GM06990 (cell line): ENCODE data around the gene HDX.

ENCODE experiments used
- DNase-seq: peaks from one replicate; pipeline ENCODE4 v3.0.0-alpha.2; 2011; ENCODE audit not compliant: insufficient read length; ENCODE audit errors: extremely low read depth
- H3K27me3 ChIP-seq: replicated peaks from 2 replicates; pipeline ENCODE4 v1.6.0; 2011; ENCODE audit warnings: low read length; ENCODE audit not compliant: control insufficient read depth, insufficient read depth
- H3K36me3 ChIP-seq: 2 replicates; pipeline ENCODE4 v1.5.1; 2011; ENCODE audit warnings: low read length; ENCODE audit not compliant: control insufficient read depth, insufficient read depth
- H3K4me3 ChIP-seq: replicated peaks from 2 replicates; pipeline ENCODE4 v1.5.1; 2011; ENCODE audit warnings: low read depth, mild to moderate bottlenecking, control low read depth, low read length
- CTCF ChIP-seq: IDR thresholded peaks from 2 replicates; pipeline ENCODE4 v1.5.1; 2011; ENCODE audit warnings: low read length, control low read depth, mild to moderate bottlenecking, inconsistent platforms; ENCODE audit not compliant: insufficient read depth, poor library complexity, severe bottlenecking

The HDX gene

GRCh38 chrX:84357296-84357695 is 145.0 kb downstream of the HDX start:
- no peaks in the 10 kb centered on the region for H3K36me3 ChIP-seq
- no peaks in the 10 kb centered on the region for H3K27me3 ChIP-seq
- no peak for DNase-seq
- no peak for TF ChIP-seq CTCF
- no peak overlapping the region for H3K4me3 ChIP-seq

- H3K4me3 ChIP-seq, result no peak overlapping the region
- no peaks in the 10 kb centered on the region for H3K27me3 ChIP-seq
- H3K36me3 ChIP-seq, result no peaks in the 10 kb centered on the region
- no peak for DNase-seq
- no peak for TF ChIP-seq CTCF
Measured at GRCh38 chrX:84340968-84341367, 161.3 kb downstream of the HDX start.

- DNase-seq, result peak; percentile 14
- H3K4me3 ChIP-seq, result no peak overlapping the region
Measured at GRCh38 chrX:84339507-84340364, 162.5 kb downstream of the HDX start.

GRCh38 chrX:84336646-84337045 is 165.6 kb downstream of the HDX start:
- Histone ChIP-seq H3K36me3 (no peaks in the 10 kb centered on the region), H3K27me3 (no peaks in the 10 kb centered on the region), H3K4me3 (no peak overlapping the region)
- no peak for TF ChIP-seq CTCF
- DNase-seq, result no peak

More at GRCh38 chrX:84339507-84340364, 162.5 kb downstream of the HDX start:
- no peak for TF ChIP-seq CTCF
- Histone ChIP-seq H3K36me3 (no peaks in the 10 kb centered on the region), H3K27me3 (no peaks in the 10 kb centered on the region)

- H3K36me3 ChIP-seq, result no peaks in the 10 kb centered on the region
- H3K4me3 ChIP-seq, result no peak overlapping the region
- no peaks in the 10 kb centered on the region for H3K27me3 ChIP-seq
- DNase-seq, result no peak
- no peak for TF ChIP-seq CTCF
Measured at GRCh38 chrX:84335121-84335520, 167.1 kb downstream of the HDX start.
